Thyroid gland (tissue), 4 donors: Measurements from ENCODE around the gene CLIP3. TPM values are rescaled to one million over a fixed set of nuclear protein-coding genes. Genes with fewer than 3 reads are reported as not detected.

Experiments
- DNase-seq, 2 donors: peaks; one replicate each; pipeline ENCODE4 v3.0.0-alpha.2; 2019
- H3K27ac ChIP-seq, 3 donors: fragments of 200-600 bp; sonication (generic); 1 replicate in 2 of 3; 2 replicates in 1 of 3; pipeline ENCODE4 v1.5.1; 2016 to 2019; ENCODE audit warnings: mild to moderate bottlenecking in 1 of 3, moderate library complexity in 1 of 3
- H3K27me3 ChIP-seq: fragments of 200-600 bp; sonication (generic); one replicate; pipeline ENCODE4 v1.5.1; 2019
- H3K36me3 ChIP-seq, 2 donors: fragments of 200-600 bp; sonication (generic); one replicate each; pipeline ENCODE4 v1.5.1; 2016 to 2019
- H3K4me1 ChIP-seq, 2 donors: fragments of 200-600 bp; sonication (generic); one replicate each; pipeline ENCODE4 v1.5.1; 2017 to 2019
- H3K4me3 ChIP-seq, 3 donors: fragments of 200-600 bp; sonication (generic); replicated peaks in 1 of 3; 1 replicate in 2 of 3; 2 replicates in 1 of 3; pipeline ENCODE4 v1.5.1; 2016; ENCODE audit warnings: mild to moderate bottlenecking in 1 of 3
- H3K9me3 ChIP-seq: fragments of 200-600 bp; sonication (generic); one replicate; pipeline ENCODE4 v1.5.1; 2017
- CTCF ChIP-seq, 6 experiments: fragments of 200-600 bp in 3 of 6; fragments of 450-650 bp in 3 of 6; sonication (generic) in 3 of 6; IDR thresholded peaks; one replicate each; pipeline ENCODE4 v1.5.1; 2016 to 2019; ENCODE audit warnings: antibody characterized with exemption in 6 of 6, mild to moderate bottlenecking in 2 of 6, inconsistent platforms in 1 of 6, moderate library complexity in 1 of 6
- POLR2A ChIP-seq, 2 donors: fragments of 450-650 bp; IDR thresholded peaks; one replicate each; pipeline ENCODE4 v1.6.1; 2017; ENCODE audit warnings: antibody characterized with exemption in 2 of 2, mild to moderate bottlenecking in 2 of 2, moderate library complexity in 1 of 2
- WGBS, 2 donors: methylation state at CpG; one replicate each; pipeline ENCODE4 v1.1.5; 2017; 5-methylcytosine and 5-hydroxymethylcytosine counted together
- intact Hi-C: fragments of 100-400 bp; cut with DNase I; formaldehyde crosslinking; loops from one replicate; pipeline ENCODE4 v1.15.1; 2023
- total RNA-seq, 4 donors: library from RNA; depleted of rRNA; stranded (reverse); fragments of >200 nt; gene quantifications; one replicate each; pipeline ENCODE4 v1.2.3, GENCODE V29; 2016

CLIP3 gene
- total RNA-seq, 4 donors from 2014 or later: 1.9 to 3.8 (median 2.9) TPM

DNA sequence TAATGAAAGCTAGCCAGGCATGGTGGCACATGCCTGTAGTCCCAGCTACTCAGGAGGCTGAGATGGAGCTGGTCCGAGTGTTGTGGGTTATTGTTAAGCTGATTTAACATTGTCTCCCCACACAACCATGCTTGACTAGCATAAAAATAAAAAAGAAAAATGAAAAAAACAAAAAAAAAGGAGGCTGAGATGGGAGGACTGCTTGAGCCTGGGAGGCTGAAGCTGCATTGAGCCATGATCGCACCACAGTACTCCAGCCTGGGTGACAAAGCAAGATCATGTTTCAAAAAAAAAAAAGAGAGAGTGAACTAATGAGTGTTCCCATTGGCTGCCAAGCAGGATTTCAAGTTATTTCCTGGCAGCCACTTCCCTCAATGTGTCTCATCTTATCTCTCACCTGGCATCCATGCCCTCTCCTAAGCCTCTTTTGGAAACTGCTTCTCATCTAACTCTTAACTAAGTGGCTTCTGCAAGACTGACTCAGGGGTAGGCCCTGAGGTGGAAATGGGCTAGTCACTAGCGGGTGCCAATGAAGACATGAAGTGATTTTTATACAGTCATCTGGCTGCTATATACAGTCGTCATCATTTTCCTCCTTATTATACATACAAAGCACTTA lies 16.5 kb upstream of the CLIP3 start:
- 94 to 98% methylated on average over 4 of the region's 4 CpGs for WGBS, 2 donors
- intact Hi-C loops: no loop called here
- no peaks in the 10 kb centered on the region for H3K4me1 ChIP-seq

GRCh38 chr19:36047835-36048234 lies 15.2 kb upstream of the CLIP3 start:
- intact Hi-C loops: no loop called here
- no peak for DNase-seq
- Histone ChIP-seq H3K27me3 (no peaks in the 10 kb centered on the region), H3K36me3 (no peaks in the 10 kb centered on the region), H3K4me1 (no peaks in the 10 kb centered on the region), H3K4me3 (no peak overlapping the region), H3K27ac (no peak overlapping the region), H3K9me3 (no peaks in the 10 kb centered on the region)
- TF ChIP-seq CTCF (IDR thresholded peaks at IDR 0.05) (no peak), POLR2A (IDR thresholded peaks at IDR 0.05) (no peak)

More for the DNA sequence above, 16.5 kb upstream of the CLIP3 start:
- TF ChIP-seq CTCF (IDR thresholded peaks at IDR 0.05) (no peak), POLR2A (IDR thresholded peaks at IDR 0.05) (no peak)
- no peak overlapping the region for H3K4me3 ChIP-seq
- H3K9me3 ChIP-seq: no peaks in the 10 kb centered on the region
- no peaks in the 10 kb centered on the region for H3K36me3 ChIP-seq
- no peak overlapping the region for H3K27ac ChIP-seq
- H3K27me3 ChIP-seq: no peaks in the 10 kb centered on the region
- DNase-seq: no peak

DNA sequence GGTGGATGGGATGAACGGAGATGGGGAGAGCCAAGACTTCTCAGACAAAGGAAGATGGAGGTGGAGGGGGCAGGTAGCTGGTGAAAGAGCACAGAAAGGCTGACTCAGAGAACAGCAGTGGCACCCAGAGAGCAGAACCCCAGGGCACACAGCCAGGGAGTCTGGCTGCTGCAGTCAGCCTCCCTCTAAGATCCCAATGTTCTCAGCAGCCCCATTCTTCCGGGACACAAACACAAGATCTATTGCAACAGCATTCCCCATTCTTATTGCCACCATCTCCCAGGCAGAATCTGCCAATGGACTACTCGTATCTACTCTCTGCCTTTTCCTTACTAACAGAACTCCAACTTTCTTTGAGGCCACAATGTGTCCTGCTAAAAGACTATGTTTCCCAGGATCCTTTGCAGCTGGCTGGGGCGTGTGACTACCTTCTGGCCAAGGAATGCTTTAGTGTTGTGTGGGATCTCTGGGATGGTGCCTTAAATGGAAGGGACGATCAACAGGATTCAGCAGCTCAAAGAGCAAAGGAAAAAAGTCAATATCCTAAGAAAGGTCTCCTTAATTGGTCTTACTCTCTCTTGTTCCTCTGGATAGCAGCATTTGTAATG lies 13.9 kb upstream of the CLIP3 start:
- 91 to 94% methylated on average over 5 of the region's 5 CpGs for WGBS, 2 donors
- TF ChIP-seq CTCF (IDR thresholded peaks at IDR 0.05) (no peak), POLR2A (IDR thresholded peaks at IDR 0.05) (no peak)
- Histone ChIP-seq H3K36me3 (no peaks in the 10 kb centered on the region), H3K4me3 (no peak overlapping the region), H3K4me1 (peaks cover 0 to 7% of the 10 kb centered on the region in 2 donors), H3K27ac (no peak overlapping the region), H3K27me3 (no peaks in the 10 kb centered on the region), H3K9me3 (no peaks in the 10 kb centered on the region)
- no peak for DNase-seq
- intact Hi-C loops: no loop called here

GRCh38 chr19:36043952-36044351 lies 11.3 kb upstream of the CLIP3 start:
- WGBS, 2 donors: 93 to 100% methylated on average over 2 of the region's 2 CpGs

More at GRCh38 chr19:36043952-36044351, 11.3 kb upstream of the CLIP3 start:
- H3K27me3 ChIP-seq: no peaks in the 10 kb centered on the region
- no peaks in the 10 kb centered on the region for H3K36me3 ChIP-seq
- peaks cover 4 to 10% of the 10 kb centered on the region in 2 donors for H3K4me1 ChIP-seq
- H3K4me3 ChIP-seq: no peak overlapping the region
- no peak overlapping the region for H3K27ac ChIP-seq
- no peaks in the 10 kb centered on the region for H3K9me3 ChIP-seq
- intact Hi-C loops: no loop called here
- no peak for TF ChIP-seq CTCF (IDR thresholded peaks at IDR 0.05)
- no peak for DNase-seq
